Adrenal gland (tissue), 5 donors: Measurements from ENCODE around the gene FCAMR.

Experiments
- POLR2A ChIP-seq, 2 donors: fragments of 450-650 bp; IDR thresholded peaks; one replicate each; pipeline ENCODE4 v1.6.1; 2017; ENCODE audit warnings: antibody characterized with exemption in 2 of 2, mild to moderate bottlenecking in 2 of 2, moderate library complexity in 1 of 2
- TF ChIP-seq, protein P1 (sequence below), 6 experiments: fragments of 450-650 bp in 4 of 6; fragments of 200-600 bp in 2 of 6; sonication (generic) in 1 of 6; IDR thresholded peaks; 1 replicate in 5 of 6; 2 replicates in 1 of 6; pipeline versions ENCODE4 v1.5.1 to v1.8.0; 2016 to 2021; ENCODE audit warnings: antibody characterized with exemption in 6 of 6, mild to moderate bottlenecking in 2 of 6, moderate library complexity in 1 of 6
- donor health status: DM: no; HTN: no; CAD: no.

- TF ChIP-seq, protein P1, sequence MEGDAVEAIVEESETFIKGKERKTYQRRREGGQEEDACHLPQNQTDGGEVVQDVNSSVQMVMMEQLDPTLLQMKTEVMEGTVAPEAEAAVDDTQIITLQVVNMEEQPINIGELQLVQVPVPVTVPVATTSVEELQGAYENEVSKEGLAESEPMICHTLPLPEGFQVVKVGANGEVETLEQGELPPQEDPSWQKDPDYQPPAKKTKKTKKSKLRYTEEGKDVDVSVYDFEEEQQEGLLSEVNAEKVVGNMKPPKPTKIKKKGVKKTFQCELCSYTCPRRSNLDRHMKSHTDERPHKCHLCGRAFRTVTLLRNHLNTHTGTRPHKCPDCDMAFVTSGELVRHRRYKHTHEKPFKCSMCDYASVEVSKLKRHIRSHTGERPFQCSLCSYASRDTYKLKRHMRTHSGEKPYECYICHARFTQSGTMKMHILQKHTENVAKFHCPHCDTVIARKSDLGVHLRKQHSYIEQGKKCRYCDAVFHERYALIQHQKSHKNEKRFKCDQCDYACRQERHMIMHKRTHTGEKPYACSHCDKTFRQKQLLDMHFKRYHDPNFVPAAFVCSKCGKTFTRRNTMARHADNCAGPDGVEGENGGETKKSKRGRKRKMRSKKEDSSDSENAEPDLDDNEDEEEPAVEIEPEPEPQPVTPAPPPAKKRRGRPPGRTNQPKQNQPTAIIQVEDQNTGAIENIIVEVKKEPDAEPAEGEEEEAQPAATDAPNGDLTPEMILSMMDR (IDR thresholded peaks at IDR 0.05) = no peak
- no peak for TF ChIP-seq POLR2A (IDR thresholded peaks at IDR 0.05)
Measured at GRCh38 chr1:206941766-206942418, 28.4 kb downstream of the FCAMR start.
